Astrocyte (in vitro differentiated cells and primary cell): Measurements from ENCODE around the gene ROBO2. TPM values are rescaled to one million over a fixed set of nuclear protein-coding genes. Genes with fewer than 3 reads are reported as not detected.

Experiments
- DNase-seq: peaks from one replicate; pipeline ENCODE4 v3.0.0-alpha.2; 2010; ENCODE audit warnings: low read depth
- FAIRE-seq: peaks from 2 replicates; lab custom pipeline; 2011; peaks lifted over from hg19 to GRCh38; lab: Jason Lieb, UNC
- H2AFZ ChIP-seq: 2 replicates; pipeline ENCODE4 v1.6.0; 2012; ENCODE audit warnings: low read depth, low read length, inconsistent platforms
- H3K27ac ChIP-seq: 2 replicates; pipeline ENCODE4 v1.5.1; 2011; ENCODE audit warnings: low read depth, low read length, inconsistent platforms
- H3K27me3 ChIP-seq: 2 replicates; pipeline ENCODE4 v1.6.0; 2011; ENCODE audit warnings: low read length, inconsistent platforms; ENCODE audit not compliant: insufficient read depth
- H3K36me3 ChIP-seq: 2 replicates; pipeline ENCODE4 v1.5.1; 2011; ENCODE audit warnings: low read length, inconsistent platforms; ENCODE audit not compliant: insufficient read depth
- H3K4me1 ChIP-seq: 2 replicates; pipeline ENCODE4 v1.5.1; 2011; ENCODE audit warnings: low read length, inconsistent platforms; ENCODE audit not compliant: insufficient read depth
- H3K4me2 ChIP-seq: 2 replicates; pipeline ENCODE4 v1.6.0; 2012; ENCODE audit warnings: low read length, inconsistent platforms
- H3K4me3 ChIP-seq: 2 replicates; pipeline ENCODE4 v1.5.1; 2011; ENCODE audit warnings: low read depth, mild to moderate bottlenecking, low read length, inconsistent platforms; ENCODE audit not compliant: insufficient read depth
- H3K79me2 ChIP-seq: 2 replicates; pipeline ENCODE4 v1.6.0; 2012; ENCODE audit warnings: mild to moderate bottlenecking, low read length, inconsistent platforms; ENCODE audit not compliant: insufficient read depth
- H3K9ac ChIP-seq: 2 replicates; pipeline ENCODE4 v1.6.0; 2012; ENCODE audit warnings: mild to moderate bottlenecking, low read length, inconsistent platforms
- H3K9me3 ChIP-seq: 2 replicates; pipeline ENCODE4 v1.5.1; 2012; ENCODE audit warnings: low read depth, mild to moderate bottlenecking, low read length, inconsistent platforms; ENCODE audit not compliant: insufficient read depth
- H4K20me1 ChIP-seq: 2 replicates; pipeline ENCODE4 v1.6.0; 2012; ENCODE audit warnings: low read length, inconsistent platforms; ENCODE audit not compliant: insufficient read depth
- H3K27ac Mint-ChIP-seq: one replicate; pipeline ENCODE4 v1.8.0; 2021; ENCODE audit warnings: mild to moderate bottlenecking, mixed read lengths; ENCODE audit not compliant: unreplicated experiment
- H3K27me3 Mint-ChIP-seq: one replicate; pipeline ENCODE4 v1.8.0; 2021; ENCODE audit warnings: low read depth, mixed read lengths; ENCODE audit not compliant: unreplicated experiment
- H3K36me3 Mint-ChIP-seq: one replicate; pipeline ENCODE4 v1.8.0; 2021; ENCODE audit warnings: low read depth, mixed read lengths; ENCODE audit not compliant: unreplicated experiment
- H3K4me1 Mint-ChIP-seq: one replicate; pipeline ENCODE4 v1.8.0; 2021; ENCODE audit warnings: low read depth, mixed read lengths; ENCODE audit not compliant: unreplicated experiment
- H3K4me3 Mint-ChIP-seq: one replicate; pipeline ENCODE4 v1.8.0; 2021; ENCODE audit warnings: mild to moderate bottlenecking, moderate library complexity, mixed read lengths; ENCODE audit not compliant: unreplicated experiment
- H3K9me3 Mint-ChIP-seq: one replicate; pipeline ENCODE4 v1.8.0; 2021; ENCODE audit warnings: mild to moderate bottlenecking, mixed read lengths; ENCODE audit not compliant: unreplicated experiment
- CTCF ChIP-seq: IDR thresholded peaks from 2 replicates; pipeline ENCODE4 v1.5.1; 2011; ENCODE audit warnings: low read depth, mild to moderate bottlenecking, inconsistent platforms, low read length, moderate library complexity; ENCODE audit not compliant: insufficient read depth
- EZH2 ChIP-seq: IDR thresholded peaks from 2 replicates; pipeline ENCODE4 v1.6.1; 2012; ENCODE audit warnings: mild to moderate bottlenecking, low read length, inconsistent platforms; ENCODE audit not compliant: insufficient read depth
- total RNA-seq: library from RNA; stranded (reverse); gene quantifications from 2 replicates; pipeline ENCODE4 v1.2.1, GENCODE V29; 2021

The ROBO2 gene
- total RNA-seq, 1 donor from 2014 or later = 1.4 TPM

DNA sequence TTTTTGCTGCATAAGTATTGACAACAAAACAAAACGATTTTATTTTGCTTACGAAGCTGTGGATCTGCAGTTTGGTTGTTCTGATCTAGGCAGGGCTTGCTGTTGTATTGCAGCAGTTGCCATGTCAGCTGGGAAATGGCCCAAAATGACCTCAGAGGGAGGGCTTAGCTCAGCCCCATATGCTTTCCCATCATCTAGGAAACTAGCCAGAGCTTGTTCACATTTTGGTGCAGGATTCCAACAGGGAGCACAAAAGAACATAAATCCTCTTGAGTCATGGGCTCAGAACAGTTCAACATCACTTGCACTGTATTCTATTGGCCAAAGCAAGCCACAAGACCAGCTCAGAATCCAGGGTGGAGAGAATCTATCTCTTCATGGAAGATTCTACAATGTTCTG is 42.2 kb upstream of the ROBO2 start:
- no peaks in the 10 kb centered on the region for H3K4me1 Mint-ChIP-seq
- H4K20me1 ChIP-seq = no peaks in the 10 kb centered on the region
- H3K27me3 ChIP-seq = no peaks in the 10 kb centered on the region
- no peaks in the 10 kb centered on the region for H3K27me3 Mint-ChIP-seq
- H2AFZ ChIP-seq = no peak overlapping the region
- H3K4me2 ChIP-seq = no peak overlapping the region
- H3K4me1 ChIP-seq = no peaks in the 10 kb centered on the region
- no peaks in the 10 kb centered on the region for H3K36me3 Mint-ChIP-seq
- no peak overlapping the region for H3K4me3 Mint-ChIP-seq
- no peak for FAIRE-seq
- TF ChIP-seq EZH2 (no peak), CTCF (no peak)
- H3K9ac ChIP-seq = no peak overlapping the region
- peak; percentile 1 for DNase-seq
- H3K9me3 Mint-ChIP-seq = no peaks in the 10 kb centered on the region
- H3K79me2 ChIP-seq = no peaks in the 10 kb centered on the region
- H3K27ac Mint-ChIP-seq = no peak overlapping the region
- H3K27ac ChIP-seq = no peak overlapping the region
- no peak overlapping the region for H3K4me3 ChIP-seq
- H3K36me3 ChIP-seq = no peaks in the 10 kb centered on the region
- H3K9me3 ChIP-seq = no peaks in the 10 kb centered on the region

DNA sequence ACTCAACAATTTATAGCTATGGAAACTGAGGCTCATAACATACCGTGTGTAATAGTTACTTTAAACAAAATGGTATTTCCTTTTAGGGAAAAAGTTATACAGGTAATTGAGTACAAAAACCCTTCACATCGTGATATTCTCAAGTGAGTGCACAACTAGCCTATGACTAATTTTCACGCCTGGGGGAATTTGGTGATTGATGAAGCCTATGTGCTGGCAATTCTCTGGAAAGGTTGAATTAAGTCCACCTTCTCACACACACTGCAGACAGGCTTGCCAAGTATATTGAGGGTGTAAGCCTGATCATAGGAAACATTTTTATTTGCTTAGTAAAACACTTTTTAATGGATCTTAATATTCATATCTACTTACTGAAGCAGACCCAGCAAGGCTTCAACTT is 41.3 kb upstream of the ROBO2 start:
- no peak for FAIRE-seq
- no peaks in the 10 kb centered on the region for H3K36me3 ChIP-seq

More for the DNA sequence above, 41.3 kb upstream of the ROBO2 start:
- H3K9me3 ChIP-seq = no peaks in the 10 kb centered on the region
- DNase-seq = no peak
- H3K27me3 Mint-ChIP-seq = no peaks in the 10 kb centered on the region
- no peaks in the 10 kb centered on the region for H3K4me1 ChIP-seq
- H3K4me3 ChIP-seq = no peak overlapping the region
- no peaks in the 10 kb centered on the region for H3K27me3 ChIP-seq
- H3K9me3 Mint-ChIP-seq = no peaks in the 10 kb centered on the region
- no peak overlapping the region for H3K9ac ChIP-seq
- H2AFZ ChIP-seq = no peak overlapping the region
- H3K4me1 Mint-ChIP-seq = no peaks in the 10 kb centered on the region
- H3K79me2 ChIP-seq = no peaks in the 10 kb centered on the region
- H3K27ac Mint-ChIP-seq = no peak overlapping the region
- H4K20me1 ChIP-seq = no peaks in the 10 kb centered on the region
- no peak overlapping the region for H3K4me3 Mint-ChIP-seq
- H3K4me2 ChIP-seq = no peak overlapping the region
- TF ChIP-seq EZH2 (no peak), CTCF (no peak)
- no peaks in the 10 kb centered on the region for H3K36me3 Mint-ChIP-seq
- no peak overlapping the region for H3K27ac ChIP-seq
